Endometrial microvascular endothelial cells (primary cell): ENCODE data around the gene LAMA1. TPM values are rescaled to one million over a fixed set of nuclear protein-coding genes. Genes with fewer than 3 reads are reported as not detected.

Experiments
- in situ Hi-C: cut with HindIII; loops from 2 replicates; pipeline ENCODE4 v1.10.0; 2017; ENCODE audit warnings: low sequenced_read_pairs, low pct_unique_long_range_greater_than_20kb; ENCODE audit errors: inconsistent ontology term
- total RNA-seq: library from RNA; depleted of rRNA; stranded (reverse); fragments of >200 nt; gene quantifications from one replicate; pipeline ENCODE4 v1.2.3, GENCODE V29; 2015; ENCODE audit errors: inconsistent ontology term

LAMA1 gene
- total RNA-seq, 1 donor from 2014 or later = 0.19 TPM

GRCh38 chr18:7020995-7021777 is 96.4 kb downstream of the LAMA1 start:
- in situ Hi-C loops = no loop called here

GRCh38 chr18:7017013-7017412 is 100.6 kb downstream of the LAMA1 start:
- in situ Hi-C loops = no loop called here

DNA sequence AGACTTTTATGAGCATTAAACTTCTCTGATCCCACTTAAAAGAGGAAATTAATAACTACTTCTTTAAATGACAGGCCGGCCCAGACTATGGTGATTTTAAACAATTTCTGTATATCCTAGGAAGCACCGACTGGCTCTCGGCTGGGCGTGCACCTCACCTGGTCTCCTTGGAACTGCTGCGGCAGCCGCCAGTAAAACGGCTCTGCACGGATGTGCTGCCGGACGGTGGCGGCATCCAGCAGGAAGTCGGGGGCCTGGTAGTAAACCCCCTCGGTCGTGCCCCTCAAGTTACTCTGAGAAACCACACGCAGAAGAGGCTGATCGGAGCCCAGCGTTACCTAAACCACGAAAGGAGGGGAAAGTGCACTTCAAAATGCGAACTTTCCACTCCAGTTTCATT is 106.5 kb downstream of the LAMA1 start:
- in situ Hi-C loops = no loop called here

- in situ Hi-C loops = no loop called here
Measured at GRCh38 chr18:7004009-7004408, 113.6 kb downstream of the LAMA1 start.

- in situ Hi-C loops = no loop called here
Measured at GRCh38 chr18:7002107-7002506, 115.5 kb downstream of the LAMA1 start.

DNA sequence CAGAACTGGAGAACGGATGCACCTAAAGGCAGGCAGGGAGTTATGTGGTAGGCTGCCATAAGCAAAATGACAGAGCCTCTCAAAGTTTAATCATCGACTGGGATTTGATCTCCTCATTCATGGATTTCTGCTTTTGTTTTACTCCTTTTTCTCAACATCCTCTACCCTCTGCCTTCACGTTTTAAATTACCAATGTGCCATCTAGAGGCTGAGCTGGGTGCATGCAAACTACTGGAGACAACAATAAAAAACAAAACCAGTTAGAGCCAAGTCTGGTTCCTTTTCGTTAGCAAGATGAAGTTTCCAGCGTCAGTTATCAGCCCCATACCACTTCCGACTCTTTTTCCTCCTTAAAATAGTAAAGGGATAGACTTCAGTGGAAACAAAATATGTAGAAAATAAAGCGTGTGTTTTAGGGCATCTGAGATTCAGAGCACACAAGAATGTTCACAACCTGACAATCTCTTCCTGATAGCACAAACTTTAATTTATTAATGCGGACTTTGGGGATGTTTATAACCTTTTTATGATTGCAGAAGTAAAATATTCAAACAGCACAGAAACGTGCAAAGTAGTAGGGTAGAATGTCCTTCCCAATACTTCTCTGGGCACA is 117.0 kb downstream of the LAMA1 start:
- in situ Hi-C loops = no loop called here

DNA sequence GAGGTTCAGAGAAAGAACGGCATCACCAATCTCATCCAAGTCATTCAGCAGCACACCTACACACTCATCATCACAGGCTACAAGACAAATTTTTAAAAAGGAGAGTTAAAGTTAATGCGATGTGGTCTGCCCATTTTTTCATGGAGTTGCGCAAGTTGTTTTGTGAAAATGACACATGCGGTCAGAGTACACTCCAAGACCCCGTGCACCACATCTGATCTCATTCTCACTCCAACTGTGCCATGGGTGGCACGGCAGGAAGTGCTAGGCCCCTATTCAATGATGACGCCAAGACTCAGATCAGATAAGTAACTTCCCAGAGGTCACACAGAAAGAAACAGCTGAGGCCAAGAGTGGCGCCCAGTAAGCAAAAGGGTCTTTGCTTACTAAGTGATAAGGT is 119.8 kb downstream of the LAMA1 start:
- in situ Hi-C loops = no loop called here

DNA sequence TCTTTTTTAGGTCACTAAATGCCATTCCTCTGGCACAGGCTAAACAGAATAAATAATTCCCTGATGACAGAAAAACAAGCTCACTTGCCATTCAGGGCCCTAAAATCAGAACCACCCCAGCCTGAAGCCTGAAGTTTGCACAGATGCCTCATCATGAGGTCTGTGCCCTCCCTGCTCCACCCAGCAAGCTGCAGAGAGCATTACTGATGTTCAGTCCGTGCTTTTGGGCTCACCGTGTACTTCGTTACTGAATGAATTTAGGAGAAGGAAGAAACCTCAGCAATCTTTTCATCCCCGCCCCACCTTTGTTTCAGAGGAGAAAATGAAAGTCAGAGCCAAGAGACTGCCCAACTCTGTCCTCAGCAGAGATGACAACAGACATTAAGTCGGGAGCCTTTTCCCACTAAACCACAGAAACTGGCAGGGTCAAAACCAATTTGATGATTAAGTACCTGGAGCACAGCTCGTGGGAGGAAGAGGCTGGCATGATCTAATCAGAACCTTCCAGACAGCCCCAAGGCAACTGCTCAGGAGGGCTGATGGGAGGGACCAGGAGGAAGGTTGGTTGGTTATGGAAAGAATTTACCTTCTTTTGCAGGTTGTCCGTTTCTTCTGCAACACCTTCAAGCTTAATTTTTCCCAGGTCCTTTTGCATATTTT is 122.7 kb downstream of the LAMA1 start:
- in situ Hi-C loops = no loop called here

GRCh38 chr18:6994056-6994770 is 123.4 kb downstream of the LAMA1 start:
- in situ Hi-C loops = no loop called here

DNA sequence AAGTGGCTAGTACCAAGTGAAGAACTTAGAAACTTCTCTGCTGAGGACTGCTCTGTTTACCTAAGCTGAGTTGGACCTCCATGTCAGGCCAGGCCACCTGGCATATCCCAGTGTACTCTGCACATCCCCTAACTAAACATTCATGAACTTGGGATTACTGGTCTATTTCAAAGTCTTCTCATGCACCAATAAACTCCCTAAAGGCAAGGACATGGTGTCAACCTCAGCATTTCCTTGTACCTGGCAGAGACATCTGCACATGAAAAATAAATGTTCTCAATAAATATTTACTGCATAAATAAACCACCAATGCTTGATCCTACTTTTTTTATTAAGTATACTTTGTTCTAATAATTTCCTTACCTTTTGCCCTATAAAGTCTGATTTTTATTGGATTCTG is 124.8 kb downstream of the LAMA1 start:
- in situ Hi-C loops = no loop called here

DNA sequence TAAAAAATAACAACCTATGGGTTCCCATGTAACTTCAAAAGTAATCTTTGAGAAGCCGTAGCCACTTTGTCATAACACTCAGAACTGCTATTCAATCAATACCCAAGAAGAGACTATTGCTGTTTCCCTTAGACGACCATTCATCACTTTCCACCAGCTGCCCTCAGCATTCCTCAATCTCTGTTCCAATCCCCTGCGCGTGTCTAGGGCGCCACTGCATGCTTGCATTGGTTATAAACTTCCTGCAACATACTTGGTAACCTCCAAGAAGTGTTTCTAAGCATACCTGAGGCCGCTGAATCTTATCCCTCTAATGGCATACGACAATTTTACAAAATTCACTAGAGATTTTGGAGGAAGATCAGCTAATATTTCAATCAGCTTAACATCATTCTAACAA is 134.2 kb downstream of the LAMA1 start:
- in situ Hi-C loops = no loop called here

GRCh38 chr18:6982398-6982797 is 135.2 kb downstream of the LAMA1 start:
- in situ Hi-C loops = no loop called here

GRCh38 chr18:6980363-6980762 is 137.2 kb downstream of the LAMA1 start:
- in situ Hi-C loops = no loop called here

DNA sequence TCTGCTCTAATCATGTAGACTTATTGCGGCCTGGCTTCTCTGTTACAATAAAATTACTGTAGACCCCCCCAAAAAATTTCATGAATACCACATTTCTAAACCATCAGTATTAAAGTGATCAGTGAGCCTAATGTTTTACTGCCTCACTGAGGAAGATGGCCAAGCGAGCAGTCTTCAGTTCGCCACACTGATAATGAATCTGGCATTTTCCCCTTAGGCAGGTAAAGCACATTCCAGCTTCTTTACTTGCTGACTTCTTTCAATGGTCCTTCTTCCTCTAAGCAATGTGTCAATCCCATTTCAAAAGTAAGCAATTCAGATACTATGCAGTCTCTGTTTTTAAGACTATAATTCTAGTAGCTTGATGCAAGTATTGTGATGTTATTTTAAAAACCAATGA is 137.6 kb downstream of the LAMA1 start:
- in situ Hi-C loops = no loop called here

GRCh38 chr18:6976935-6977334 is 140.7 kb downstream of the LAMA1 start:
- in situ Hi-C loops = no loop called here

DNA sequence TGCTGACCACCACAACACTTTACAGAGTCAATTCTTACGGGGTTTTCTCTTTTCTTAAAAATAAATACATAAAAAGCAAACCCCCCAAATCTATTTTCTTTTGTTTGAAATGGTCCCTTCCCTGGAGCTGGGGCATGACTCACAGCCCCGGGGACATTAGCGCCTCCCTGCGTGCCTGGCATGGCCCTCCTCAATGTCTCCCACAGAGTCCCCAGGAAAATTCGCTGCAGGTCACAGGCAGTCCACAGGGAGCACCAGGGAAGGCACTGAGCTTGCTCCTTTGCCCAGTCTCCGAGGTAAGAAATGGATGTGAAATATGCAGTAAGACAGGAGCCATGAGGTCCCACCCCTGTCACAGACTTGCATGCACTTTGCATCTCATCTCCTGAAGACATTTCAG is 142.5 kb downstream of the LAMA1 start:
- in situ Hi-C loops = no loop called here

DNA sequence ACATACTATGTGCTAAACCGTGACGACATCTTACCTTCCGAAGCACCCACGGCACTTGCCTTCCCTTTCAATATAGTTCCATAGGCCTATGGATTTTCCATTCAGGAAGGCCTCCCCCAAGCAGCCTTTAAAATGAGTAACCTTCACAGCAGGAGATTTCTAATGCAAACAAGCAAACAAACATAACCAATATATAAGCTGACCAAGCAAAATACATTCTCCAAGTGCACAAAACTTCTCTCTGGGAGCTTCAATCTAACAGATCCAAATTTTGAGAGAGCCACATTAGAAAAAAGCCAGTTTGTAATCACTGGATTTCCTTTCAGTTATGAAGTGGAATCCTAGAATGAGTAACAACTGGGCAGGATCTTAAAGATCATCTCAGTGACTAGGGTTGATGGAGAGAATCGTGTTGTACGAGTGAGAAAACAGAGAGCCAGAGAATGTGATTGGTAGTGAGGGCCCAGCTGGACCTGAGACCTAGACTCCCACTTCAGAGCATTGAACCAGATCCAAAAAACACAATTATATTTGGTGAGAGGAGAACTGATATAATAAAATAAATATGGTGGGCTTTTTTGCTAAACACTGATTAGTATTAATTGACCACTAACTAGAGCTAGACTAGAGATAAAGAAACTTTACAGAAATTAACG is 145.6 kb downstream of the LAMA1 start:
- in situ Hi-C loops = no loop called here

- in situ Hi-C loops = no loop called here
Measured at GRCh38 chr18:6963452-6964097, 154.0 kb downstream of the LAMA1 start.
